ENCODE measurements around the gene PROB1.

- TF ChIP-seq TCF12 (IDR thresholded peaks at IDR 0.05; ENCODE audit: low read depth) (no peak), YY1 (IDR thresholded peaks at IDR 0.05; ENCODE audit: low read depth) (no peak), TAF1 (IDR thresholded peaks at IDR 0.05; ENCODE audit: low read depth) (no peak), EGR1 (IDR thresholded peaks at IDR 0.05) (no peak), NFIC (IDR thresholded peaks at IDR 0.05) (no peak), ZBTB7A (IDR thresholded peaks at IDR 0.05; ENCODE audit: low read depth) (no peak), TEAD4 (IDR thresholded peaks at IDR 0.05) (no peak), MAX (IDR thresholded peaks at IDR 0.05) (no peak)
Observed at GRCh38 chr5:139397921-139398320, 3.0 kb upstream of the PROB1 start.
